CD4-positive, alpha-beta T cell treated with Interleukin-15 for 1 hour (primary cell): ENCODE measurements around the gene NPW.

ENCODE experiments used
- DNase-seq: peaks from one replicate; pipeline ENCODE4 v3.0.0-alpha.2; 2020

NPW gene

GRCh38 chr16:1984347-1985225, 35.0 kb upstream of the NPW start:
- DNase-seq: no peak

GRCh38 chr16:1985466-1986150, 34.0 kb upstream of the NPW start:
- DNase-seq: no peak

- no peak for DNase-seq
These were observed 32.4 kb upstream of the NPW start for GRCh38 chr16:1987198-1987597.

GRCh38 chr16:1989209-1990100, 30.1 kb upstream of the NPW start, which contains the start of gene SYNGR3:
TSS of gene SYNGR3 (plus strand) at chr16:1989970. CDS start at chr16:1990103, 133 bp downstream.
- no peak for DNase-seq

- no peak for DNase-seq
These were observed 29.6 kb upstream of the NPW start for GRCh38 chr16:1990101-1990350.

- DNase-seq: peak; percentile 67
These were observed 29.0 kb upstream of the NPW start for GRCh38 chr16:1990351-1991134.

- DNase-seq: peak; percentile 83
These were observed 28.4 kb upstream of the NPW start for GRCh38 chr16:1991135-1991551.

- DNase-seq: no peak
These were observed 28.0 kb upstream of the NPW start for GRCh38 chr16:1991588-1991947.

- peak; percentile 97 for DNase-seq
These were observed 27.5 kb upstream of the NPW start for GRCh38 chr16:1991948-1992703.

GRCh38 chr16:1992704-1993317, 26.8 kb upstream of the NPW start:
- DNase-seq: no peak

- no peak for DNase-seq
These were observed 25.9 kb upstream of the NPW start for GRCh38 chr16:1993731-1994131.

GRCh38 chr16:1997494-1998359, 21.9 kb upstream of the NPW start:
- no peak for DNase-seq

GRCh38 chr16:1998360-1998835, 21.2 kb upstream of the NPW start:
- DNase-seq: no peak

- no peak for DNase-seq
These were observed 20.5 kb upstream of the NPW start for GRCh38 chr16:1998852-1999801.

- no peak for DNase-seq
These were observed 19.6 kb upstream of the NPW start for GRCh38 chr16:1999866-2000514.

GRCh38 chr16:2001035-2001434, 18.6 kb upstream of the NPW start:
- no peak for DNase-seq

- DNase-seq: no peak
These were observed 17.9 kb upstream of the NPW start for GRCh38 chr16:2001456-2002355.
